Stimulated activated CD8-positive, alpha-beta memory T cell treated with anti-CD3 and anti-CD28 coated beads, Interleukin-7, amount 100 ng/mL, for 24 hours (primary cell): ENCODE measurements around the gene CLEC11A.
"Not testable (repeated sequence)": the region's sequence is repeated elsewhere in the genome, so short reads cannot be mapped to it uniquely, and the experiment has no call there.

Experiments used
- DNase-seq: peaks from one replicate; pipeline ENCODE4 v3.0.0-alpha.2; 2020; ENCODE audit warnings: low read depth

The CLEC11A gene

GRCh38 chr19:50722201-50723013 lies 757 bp upstream of the CLEC11A start:
- DNase-seq = no peak

GRCh38 chr19:50723735-50724521 lies 764 bp downstream of the CLEC11A start:
- no peak for DNase-seq

- peak; percentile 93 for DNase-seq
These were observed 1.5 kb downstream of the CLEC11A start for GRCh38 chr19:50724522-50725217.

- DNase-seq = peak; percentile 29
These were observed 2.2 kb downstream of the CLEC11A start for GRCh38 chr19:50725218-50725910.

- no peak for DNase-seq
These were observed 2.7 kb downstream of the CLEC11A start for GRCh38 chr19:50725911-50726230.

GRCh38 chr19:50728084-50728737 lies 5.0 kb downstream of the CLEC11A start:
- DNase-seq = peak; percentile 59

- no peak for DNase-seq
These were observed 6.7 kb downstream of the CLEC11A start for GRCh38 chr19:50729894-50730293.

GRCh38 chr19:50735869-50736268 lies 12.7 kb downstream of the CLEC11A start:
- DNase-seq = no peak

GRCh38 chr19:50736338-50736737 lies 13.2 kb downstream of the CLEC11A start:
- DNase-seq = no peak

- DNase-seq = no peak
These were observed 16.2 kb downstream of the CLEC11A start for GRCh38 chr19:50739132-50739913.

GRCh38 chr19:50739914-50740426 lies 16.8 kb downstream of the CLEC11A start:
- no peak for DNase-seq

GRCh38 chr19:50741179-50741933 lies 18.2 kb downstream of the CLEC11A start:
- DNase-seq = no peak

- no peak for DNase-seq
These were observed 20.4 kb downstream of the CLEC11A start for GRCh38 chr19:50743537-50743936.

- DNase-seq = no peak
These were observed 22.1 kb downstream of the CLEC11A start for GRCh38 chr19:50745221-50745620.

- not testable (repeated sequence) for DNase-seq
These were observed 24.0 kb downstream of the CLEC11A start for GRCh38 chr19:50747141-50747540.

- no peak for DNase-seq
These were observed 26.3 kb downstream of the CLEC11A start for GRCh38 chr19:50749490-50749889.

GRCh38 chr19:50750010-50750409 lies 26.8 kb downstream of the CLEC11A start:
- no peak for DNase-seq

- no peak for DNase-seq
These were observed 30.7 kb downstream of the CLEC11A start for GRCh38 chr19:50753879-50754278.

- not testable (repeated sequence) for DNase-seq
These were observed 33.1 kb downstream of the CLEC11A start for GRCh38 chr19:50756244-50756643.

- DNase-seq = not testable (repeated sequence)
These were observed 34.5 kb downstream of the CLEC11A start for GRCh38 chr19:50757624-50758023.
